Body of pancreas (tissue), 4 donors: ENCODE measurements around the gene ANKDD1A. TPM values are rescaled to one million over a fixed set of nuclear protein-coding genes. Genes with fewer than 3 reads are reported as not detected.

ENCODE experiments used
- ATAC-seq: fragments of 150-250 bp; one replicate; pipeline ENCODE4 v1.9.1; 2016
- DNase-seq, 4 donors: peaks; one replicate each; pipeline ENCODE4 v3.0.0-alpha.2; 2019
- H3K27ac ChIP-seq, 4 donors: fragments of 200-600 bp; sonication (generic); 1 replicate in 3 of 4; 2 replicates in 1 of 4; pipeline versions ENCODE4 v1.5.1 to v1.6.1; 2016 to 2019; ENCODE audit warnings: mild to moderate bottlenecking in 1 of 4, mixed read lengths in 1 of 4, moderate library complexity in 1 of 4
- H3K27me3 ChIP-seq, 2 donors: fragments of 200-600 bp; sonication (generic); one replicate each; pipeline ENCODE4 v1.6.0; 2016; ENCODE audit warnings: mild to moderate bottlenecking in 1 of 2
- H3K36me3 ChIP-seq, 2 donors: fragments of 200-600 bp; sonication (generic); replicated peaks in 1 of 2; 2 replicates each; pipeline ENCODE4 v1.5.1; 2016; ENCODE audit warnings: low read depth in 2 of 2; ENCODE audit not compliant: insufficient read depth in 1 of 2
- H3K4me1 ChIP-seq: fragments of 200-600 bp; sonication (generic); one replicate; pipeline ENCODE4 v1.6.0; 2016
- H3K4me3 ChIP-seq, 2 donors: fragments of 200-600 bp; sonication (generic); 1 replicate in 1 of 2; 2 replicates in 1 of 2; pipeline ENCODE4 v1.5.1; 2016 to 2019
- H3K9me3 ChIP-seq, 3 donors: fragments of 200-600 bp; sonication (generic); 1 replicate in 2 of 3; 2 replicates in 1 of 3; pipeline ENCODE4 v1.5.1; 2016
- POLR2A ChIP-seq, 3 donors: fragments of 450-650 bp; IDR thresholded peaks; one replicate each; pipeline ENCODE4 v1.6.1; 2016; ENCODE audit warnings: antibody characterized with exemption in 3 of 3, mild to moderate bottlenecking in 2 of 3
- WGBS, 2 donors: methylation state at CpG; one replicate each; pipeline ENCODE4 v1.1.5; 2017; 5-methylcytosine and 5-hydroxymethylcytosine counted together
- intact Hi-C: fragments of 100-400 bp; cut with DNase I; formaldehyde crosslinking; loops from one replicate; pipeline ENCODE4 v1.15.1; 2023
- total RNA-seq, 2 donors: library from RNA; depleted of rRNA; stranded (reverse); fragments of >200 nt; gene quantifications; one replicate each; pipeline ENCODE4 v1.1.0, GENCODE V29; 2016
- TF ChIP-seq, protein P1 (sequence below), 7 experiments: fragments of 450-650 bp in 4 of 7; fragments of 200-600 bp in 3 of 7; sonication (generic) in 3 of 7; IDR thresholded peaks; one replicate each; pipeline ENCODE4 v1.5.1; 2016 to 2019; ENCODE audit warnings: antibody characterized with exemption in 7 of 7

Gene ANKDD1A
- total RNA-seq, 2 donors from 2014 or later = 3.9 to 18.8 TPM

DNA sequence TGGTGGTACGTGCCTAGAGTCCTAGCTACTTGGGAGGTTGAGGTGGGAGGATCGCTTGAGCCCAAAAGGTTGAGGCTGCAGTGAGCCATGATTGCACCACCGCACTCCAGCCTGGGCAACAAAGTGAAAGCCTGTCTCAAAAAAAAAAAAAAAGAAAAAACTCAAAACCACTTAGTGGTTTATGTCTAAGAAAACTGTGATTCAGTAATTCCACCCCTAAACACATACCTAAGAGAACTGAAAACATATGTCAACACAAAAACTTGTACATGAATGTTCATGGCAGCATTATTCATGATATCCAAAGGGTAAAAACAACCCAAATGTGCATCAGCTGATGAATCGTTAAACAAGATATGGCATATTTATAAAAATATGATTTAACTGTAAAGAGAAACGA lies 63.7 kb downstream of the ANKDD1A start:
- 82 to 85% methylated on average over 5 of the region's 5 CpGs for WGBS, 2 donors
- intact Hi-C loops = no loop called here
- Histone ChIP-seq H3K27me3 (no peaks in the 10 kb centered on the region), H3K4me1 (no peaks in the 10 kb centered on the region), H3K9me3 (no peaks in the 10 kb centered on the region), H3K36me3 (peaks cover 3 to 21% of the 10 kb centered on the region in 2 donors), H3K27ac (no peak overlapping the region), H3K4me3 (no peak overlapping the region)
- TF ChIP-seq, protein P1, sequence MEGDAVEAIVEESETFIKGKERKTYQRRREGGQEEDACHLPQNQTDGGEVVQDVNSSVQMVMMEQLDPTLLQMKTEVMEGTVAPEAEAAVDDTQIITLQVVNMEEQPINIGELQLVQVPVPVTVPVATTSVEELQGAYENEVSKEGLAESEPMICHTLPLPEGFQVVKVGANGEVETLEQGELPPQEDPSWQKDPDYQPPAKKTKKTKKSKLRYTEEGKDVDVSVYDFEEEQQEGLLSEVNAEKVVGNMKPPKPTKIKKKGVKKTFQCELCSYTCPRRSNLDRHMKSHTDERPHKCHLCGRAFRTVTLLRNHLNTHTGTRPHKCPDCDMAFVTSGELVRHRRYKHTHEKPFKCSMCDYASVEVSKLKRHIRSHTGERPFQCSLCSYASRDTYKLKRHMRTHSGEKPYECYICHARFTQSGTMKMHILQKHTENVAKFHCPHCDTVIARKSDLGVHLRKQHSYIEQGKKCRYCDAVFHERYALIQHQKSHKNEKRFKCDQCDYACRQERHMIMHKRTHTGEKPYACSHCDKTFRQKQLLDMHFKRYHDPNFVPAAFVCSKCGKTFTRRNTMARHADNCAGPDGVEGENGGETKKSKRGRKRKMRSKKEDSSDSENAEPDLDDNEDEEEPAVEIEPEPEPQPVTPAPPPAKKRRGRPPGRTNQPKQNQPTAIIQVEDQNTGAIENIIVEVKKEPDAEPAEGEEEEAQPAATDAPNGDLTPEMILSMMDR (IDR thresholded peaks at IDR 0.05) = no peak
- no peak for TF ChIP-seq POLR2A (IDR thresholded peaks at IDR 0.05)
- DNase-seq = no peak
- no peak for ATAC-seq

DNA sequence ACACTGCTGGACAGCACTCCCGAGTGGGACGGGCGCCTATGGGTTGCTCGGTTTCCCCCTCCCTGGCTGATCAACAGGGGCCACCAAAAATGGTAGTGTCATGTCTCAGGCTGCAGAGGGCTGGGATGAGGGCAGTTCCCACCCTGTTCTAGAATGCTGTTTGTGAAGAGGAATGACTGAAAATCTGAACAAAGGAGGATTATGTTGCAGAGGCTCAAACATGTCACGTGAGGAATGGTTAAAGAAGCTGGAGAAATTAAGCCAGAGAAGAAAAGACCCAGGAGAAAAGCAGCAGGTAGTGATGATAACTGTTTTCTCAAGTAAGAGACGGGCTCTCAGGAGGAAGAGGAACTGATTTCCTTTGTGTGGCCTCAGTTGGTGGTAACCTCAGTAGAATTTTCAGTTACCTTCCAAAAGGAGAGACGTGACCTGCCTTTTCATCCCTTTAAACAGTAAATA lies 67.6 kb downstream of the ANKDD1A start:
- no peak for ATAC-seq
- Histone ChIP-seq H3K27ac (no peak overlapping the region), H3K9me3 (no peaks in the 10 kb centered on the region), H3K27me3 (no peaks in the 10 kb centered on the region), H3K4me3 (no peak overlapping the region), H3K4me1 (no peaks in the 10 kb centered on the region), H3K36me3 (peaks cover 0 to 7% of the 10 kb centered on the region in 2 donors)
- TF ChIP-seq POLR2A (IDR thresholded peaks at IDR 0.05) = no peak
- TF ChIP-seq, protein P1 (IDR thresholded peaks at IDR 0.05) = no peak
- 80 to 82% methylated on average over 7 of the region's 7 CpGs for WGBS, 2 donors
- intact Hi-C loops = no loop called here
- DNase-seq = no peak

DNA sequence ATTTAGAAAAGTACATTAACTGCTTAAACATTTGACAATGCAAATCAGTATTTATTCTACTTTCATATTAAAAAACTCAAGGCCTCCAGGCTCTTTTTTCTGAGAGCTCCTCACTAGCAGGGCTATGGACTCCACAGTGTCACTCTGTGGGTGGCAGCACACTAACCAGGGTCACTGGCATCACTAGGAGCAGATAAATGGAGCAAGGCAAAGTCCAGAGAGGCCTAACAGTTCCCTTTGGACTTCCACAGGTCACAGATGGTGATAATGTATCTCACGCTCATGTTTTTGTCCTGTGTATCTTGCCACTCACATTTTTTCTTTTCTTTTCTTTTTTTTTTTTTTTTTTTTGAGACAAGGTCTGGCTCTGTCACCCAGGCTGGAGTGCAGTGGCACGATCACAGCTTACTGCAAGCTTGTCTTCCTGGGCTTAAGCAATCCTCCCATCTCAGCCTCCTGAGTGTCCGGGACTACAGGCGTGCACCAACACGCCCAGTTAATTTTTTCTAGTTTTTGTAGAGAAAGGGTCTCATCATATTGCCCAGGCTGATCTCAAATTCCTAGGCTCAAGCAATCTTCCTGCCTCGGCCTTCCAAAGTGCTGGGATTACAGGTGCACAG lies 70.2 kb downstream of the ANKDD1A start:
- Histone ChIP-seq H3K36me3 (peaks cover 0 to 7% of the 10 kb centered on the region in 2 donors), H3K4me3 (no peak overlapping the region), H3K27ac (no peak overlapping the region), H3K4me1 (peaks cover 12% of the 10 kb centered on the region), H3K27me3 (no peaks in the 10 kb centered on the region), H3K9me3 (no peaks in the 10 kb centered on the region)
- 79 to 88% methylated on average over 6 of the region's 6 CpGs for WGBS, 2 donors
- ATAC-seq = no peak
- intact Hi-C loops = no loop called here
- DNase-seq = no peak
- no peak for TF ChIP-seq POLR2A (IDR thresholded peaks at IDR 0.05)
- TF ChIP-seq, protein P1 (IDR thresholded peaks at IDR 0.05) = no peak

DNA sequence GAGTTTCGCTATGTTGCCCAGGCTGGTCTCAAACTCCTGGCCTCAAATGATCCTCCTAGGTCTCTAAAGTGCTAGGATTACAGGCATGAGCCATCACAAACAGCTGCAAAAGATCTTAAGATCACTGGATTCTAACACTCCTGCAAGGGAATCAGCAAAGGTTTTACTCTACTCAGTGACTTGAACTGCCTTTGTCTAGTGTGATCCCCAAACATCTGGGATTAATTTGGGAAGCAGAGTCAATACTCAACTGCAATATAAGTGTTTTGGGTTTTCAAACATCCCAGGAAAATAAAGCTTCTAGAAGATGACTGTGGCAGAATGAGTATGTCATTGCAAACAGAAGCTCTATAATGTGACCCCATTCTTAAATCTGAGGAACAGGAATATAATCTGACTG lies 70.8 kb downstream of the ANKDD1A start:
- Histone ChIP-seq H3K9me3 (no peaks in the 10 kb centered on the region), H3K4me3 (no peak overlapping the region), H3K27me3 (no peaks in the 10 kb centered on the region), H3K4me1 (peaks cover 13% of the 10 kb centered on the region), H3K27ac (no peak overlapping the region), H3K36me3 (peaks cover 0 to 7% of the 10 kb centered on the region in 2 donors)
- DNase-seq (no peak), ATAC-seq (no peak)
- intact Hi-C loops = no loop called here
- 94 to 100% methylated on average over 1 of the region's 1 CpG for WGBS, 2 donors
- TF ChIP-seq, protein P1 (IDR thresholded peaks at IDR 0.05) = no peak
- TF ChIP-seq POLR2A (IDR thresholded peaks at IDR 0.05) = no peak
